Karpas-422 (cell line): Measurements from ENCODE around the gene CAMSAP3. TPM values are rescaled to one million over a fixed set of nuclear protein-coding genes. Genes with fewer than 3 reads are reported as not detected.

Experiments used
- DNase-seq: peaks from one replicate; pipeline ENCODE4 v3.0.0-alpha.2; 2015
- H2AFZ ChIP-seq: fragments of 200-600 bp; sonication (generic); 2 replicates; pipeline ENCODE4 v1.6.1; 2014; ENCODE audit warnings: antibody characterized with exemption, low read length, mixed read lengths
- H3K27ac ChIP-seq: fragments of 200-600 bp; sonication (generic); 2 replicates; pipeline ENCODE4 v1.5.1; 2014; ENCODE audit warnings: mild to moderate bottlenecking, low read length, moderate library complexity
- H3K27me3 ChIP-seq: fragments of 200-600 bp; sonication (generic); 2 replicates; pipeline ENCODE4 v1.6.1; 2014; ENCODE audit warnings: low read length, mixed read lengths
- H3K36me3 ChIP-seq: fragments of 200-600 bp; sonication (generic); 2 replicates; pipeline ENCODE4 v1.6.1; 2014; ENCODE audit warnings: low read length, mixed read lengths; ENCODE audit not compliant: insufficient read depth
- H3K4me1 ChIP-seq: fragments of 200-600 bp; sonication (generic); 2 replicates; pipeline ENCODE4 v1.6.1; 2014; ENCODE audit warnings: mild to moderate bottlenecking, low read length, mixed read lengths
- H3K4me2 ChIP-seq: fragments of 200-600 bp; sonication (generic); 2 replicates; pipeline ENCODE4 v1.6.1; 2014; ENCODE audit warnings: low read length, low read depth, mild to moderate bottlenecking; ENCODE audit not compliant: poor library complexity, severe bottlenecking
- H3K4me3 ChIP-seq: fragments of 200-600 bp; sonication (generic); 2 replicates; pipeline ENCODE4 v1.5.1; 2014; ENCODE audit warnings: mild to moderate bottlenecking, antibody characterized with exemption, low read length, mixed read lengths
- H3K79me2 ChIP-seq: fragments of 200-600 bp; sonication (generic); 2 replicates; pipeline ENCODE4 v1.6.1; 2014; ENCODE audit warnings: mild to moderate bottlenecking, low read length, mixed read lengths
- H3K9ac ChIP-seq: fragments of 200-600 bp; sonication (generic); 2 replicates; pipeline ENCODE4 v1.6.0; 2014; ENCODE audit warnings: low read length
- H3K9me2 ChIP-seq: fragments of 200-600 bp; sonication (generic), shearing (Covaris generic); replicated peaks from 2 replicates; pipeline ENCODE4 v1.6.0; 2014; ENCODE audit warnings: mild to moderate bottlenecking, low read length, moderate library complexity; ENCODE audit not compliant: insufficient read depth
- H3K9me3 ChIP-seq: fragments of 300-700, 200-600 bp; sonication (generic); 2 replicates; pipeline ENCODE4 v1.6.1; 2014; ENCODE audit warnings: low read length, mixed read lengths
- H4K20me1 ChIP-seq: fragments of 200-600 bp; sonication (generic); 2 replicates; pipeline ENCODE4 v1.6.1; 2014; ENCODE audit warnings: mild to moderate bottlenecking, antibody characterized with exemption, low read length, low read depth; ENCODE audit not compliant: insufficient read depth
- small RNA-seq: library from RNA; depleted of rRNA; stranded (forward); fragments of <200 nt; gene quantifications from one replicate; pipeline ENCODE3, GENCODE V24; 2014
- total RNA-seq: library from RNA; depleted of rRNA; stranded (reverse); fragments of >200 nt; shearing (Covaris generic); gene quantifications from 2 replicates; pipeline ENCODE4 v1.2.3, GENCODE V29; 2014; ENCODE audit warnings: low replicate concordance; rRNA removed

CAMSAP3 gene
- total RNA-seq, 1 experiment from 2014 or later: not detected

DNA sequence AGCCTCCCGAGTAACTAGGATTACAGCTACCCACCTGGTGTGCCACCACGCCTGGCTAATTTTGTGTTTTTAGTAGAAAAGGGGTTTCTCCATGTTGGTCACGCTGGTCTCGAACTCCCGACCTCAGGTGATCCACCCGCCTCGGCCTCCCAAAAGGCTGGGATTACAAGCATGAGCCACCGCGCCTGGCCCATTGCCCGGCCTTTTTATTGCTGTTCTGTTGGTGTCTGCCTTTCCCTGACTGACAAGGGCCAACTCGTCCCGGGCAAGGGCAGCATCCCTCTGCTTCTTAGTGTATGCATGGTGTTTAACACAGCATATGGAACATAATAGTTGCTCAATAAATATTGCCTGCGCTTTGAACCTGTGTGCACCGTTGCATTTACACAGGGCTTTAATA, 67.0 kb downstream of the CAMSAP3 start:
- H2AFZ ChIP-seq: no peak overlapping the region
- DNase-seq: no peak

DNA sequence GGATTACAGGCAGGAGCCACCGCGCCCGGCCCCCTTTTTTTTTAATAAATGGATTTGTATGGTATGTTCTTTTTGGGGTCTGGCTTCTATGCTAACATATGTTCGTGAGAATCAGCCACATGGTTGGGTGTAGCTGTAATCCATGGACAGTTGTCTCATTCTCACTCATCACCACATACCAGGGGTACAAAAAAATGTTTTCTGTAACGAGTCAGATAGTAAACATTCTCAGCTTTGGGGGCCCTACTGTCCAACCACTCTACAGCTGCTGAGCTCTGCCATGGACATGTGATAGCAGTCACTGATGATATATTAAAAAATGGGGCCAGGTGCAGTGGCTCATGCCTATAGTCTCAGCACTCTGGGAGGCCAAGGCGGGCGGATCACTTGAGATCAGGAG, 68.0 kb downstream of the CAMSAP3 start:
- Histone ChIP-seq H3K79me2 (no peaks in the 10 kb centered on the region), H3K27ac (no peak overlapping the region), H3K27me3 (no peaks in the 10 kb centered on the region), H3K9me2 (no peaks in the 10 kb centered on the region), H2AFZ (no peak overlapping the region), H3K36me3 (no peaks in the 10 kb centered on the region), H3K9me3 (no peaks in the 10 kb centered on the region), H4K20me1 (no peaks in the 10 kb centered on the region), H3K9ac (no peak overlapping the region), H3K4me2 (no peak overlapping the region), H3K4me1 (no peaks in the 10 kb centered on the region), H3K4me3 (no peak overlapping the region)
- DNase-seq: no peak

More for the DNA sequence above, 67.0 kb downstream of the CAMSAP3 start:
- Histone ChIP-seq H3K36me3 (no peaks in the 10 kb centered on the region), H3K27ac (no peak overlapping the region), H3K9me2 (no peaks in the 10 kb centered on the region), H3K79me2 (no peaks in the 10 kb centered on the region), H3K27me3 (no peaks in the 10 kb centered on the region), H3K4me2 (no peak overlapping the region), H4K20me1 (no peaks in the 10 kb centered on the region), H3K4me3 (no peak overlapping the region), H3K9me3 (no peaks in the 10 kb centered on the region), H3K4me1 (no peaks in the 10 kb centered on the region), H3K9ac (no peak overlapping the region)

DNA sequence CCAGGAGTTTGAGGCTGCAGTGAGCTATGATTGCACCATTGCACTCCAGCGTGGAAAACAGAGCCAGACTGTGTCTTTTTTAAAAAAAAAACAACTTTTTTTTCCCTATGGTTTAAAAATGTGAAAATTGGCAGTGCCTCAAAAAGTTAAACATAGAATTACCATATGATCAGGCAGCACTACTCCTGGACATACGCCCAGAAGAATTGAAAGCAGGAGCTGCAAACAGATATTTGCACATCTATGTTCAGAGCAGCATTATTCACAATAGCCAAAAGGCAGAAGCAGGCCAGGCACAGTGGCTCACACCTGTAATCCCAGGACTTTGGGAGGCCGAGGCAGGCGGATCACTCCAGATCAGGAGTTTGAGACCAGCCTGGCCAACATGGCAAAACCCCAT, 69.4 kb downstream of the CAMSAP3 start:
- Histone ChIP-seq H2AFZ (no peak overlapping the region), H3K9me2 (no peaks in the 10 kb centered on the region), H3K4me1 (no peaks in the 10 kb centered on the region), H3K27me3 (no peaks in the 10 kb centered on the region), H3K4me3 (no peak overlapping the region), H4K20me1 (no peaks in the 10 kb centered on the region), H3K9me3 (no peaks in the 10 kb centered on the region), H3K79me2 (no peaks in the 10 kb centered on the region), H3K27ac (no peak overlapping the region), H3K4me2 (no peak overlapping the region), H3K36me3 (no peaks in the 10 kb centered on the region), H3K9ac (no peak overlapping the region)
- DNase-seq: no peak

Small RNAs within 50 kb of the gene (small RNA-seq; reads per million reads assigned to genes)
- not detected for gene MIR6792

Other genes starting within 250 kb of the CAMSAP3 start
- 9.4 and 21.8 TPM in 2 replicates for gene ARHGEF18, start 246.9 kb upstream of the CAMSAP3 start, total RNA-seq
- gene PEX11G, start 106.8 kb upstream of the CAMSAP3 start, total RNA-seq: 1.0 and 1.8 TPM in 2 replicates
- gene ZNF358, start 79.8 kb upstream of the CAMSAP3 start, total RNA-seq: not detected in 2 replicates
- gene MCOLN1, start 73.2 kb upstream of the CAMSAP3 start, total RNA-seq: 1.9 and 3.9 TPM in 2 replicates
- gene PNPLA6, start 60.1 kb upstream of the CAMSAP3 start, total RNA-seq: 65.8 and 121 TPM in 2 replicates
- 20.2 and 36.2 TPM in 2 replicates for gene XAB2, start 33.7 kb downstream of the CAMSAP3 start, total RNA-seq
- 15.5 and 51.5 TPM in 2 replicates for gene PET100, start 33.9 kb downstream of the CAMSAP3 start, total RNA-seq
- 0.65 TPM in 1 of 2 replicates, not detected in the other for gene PCP2, start 37.9 kb downstream of the CAMSAP3 start, total RNA-seq
- 36.5 and 61.3 TPM in 2 replicates for gene STXBP2, start 41.2 kb downstream of the CAMSAP3 start, total RNA-seq
- gene RETN, start 73.2 kb downstream of the CAMSAP3 start, total RNA-seq: not detected in 2 replicates
- gene MCEMP1, start 81.2 kb downstream of the CAMSAP3 start, total RNA-seq: not detected in 2 replicates
- 52.1 and 116 TPM in 2 replicates for gene TRAPPC5, start 85.0 kb downstream of the CAMSAP3 start, total RNA-seq
- 0.14 TPM in 1 of 2 replicates, not detected in the other for gene FCER2, start 106.3 kb downstream of the CAMSAP3 start, total RNA-seq
- gene CLEC4G, start 136.2 kb downstream of the CAMSAP3 start, total RNA-seq: not detected in 2 replicates
- not detected in 2 replicates for gene CD209, start 151.7 kb downstream of the CAMSAP3 start, total RNA-seq
- gene CLEC4M, start 167.4 kb downstream of the CAMSAP3 start, total RNA-seq: not detected in 2 replicates
- 6.0 and 8.9 TPM in 2 replicates for gene EVI5L, start 234.4 kb downstream of the CAMSAP3 start, total RNA-seq